Immature natural killer cell (primary cell): Measurements from ENCODE around the gene CACNA1I. TPM values are rescaled to one million over a fixed set of nuclear protein-coding genes. Genes with fewer than 3 reads are reported as not detected.
"Not testable (repeated sequence)": the region's sequence is repeated elsewhere in the genome, so short reads cannot be mapped to it uniquely, and the experiment has no call there.

ENCODE experiments used
- DNase-seq, 3 donors: peaks; one replicate each; pipeline ENCODE4 v3.0.0; 2022; ENCODE audit warnings: mixed read lengths in 1 of 3
- H3K27ac Mint-ChIP-seq, 6 donors: one replicate each; pipeline ENCODE4 v1.8.0; 2020; ENCODE audit warnings: mixed read lengths in 6 of 6, mild to moderate bottlenecking in 5 of 6, inconsistent platforms in 4 of 6, moderate library complexity in 3 of 6
- H3K27me3 Mint-ChIP-seq, 3 donors: one replicate each; pipeline ENCODE4 v1.8.0; 2020 to 2021; ENCODE audit warnings: low read depth in 3 of 3, mild to moderate bottlenecking in 3 of 3, mixed read lengths in 3 of 3, moderate library complexity in 3 of 3, inconsistent platforms in 1 of 3
- H3K36me3 Mint-ChIP-seq, 3 donors: one replicate each; pipeline ENCODE4 v1.8.0; 2020; ENCODE audit warnings: mixed read lengths in 3 of 3, inconsistent platforms in 2 of 3, mild to moderate bottlenecking in 2 of 3
- H3K4me1 Mint-ChIP-seq, 2 donors: one replicate each; pipeline ENCODE4 v1.8.0; 2020; ENCODE audit warnings: inconsistent platforms in 2 of 2, mild to moderate bottlenecking in 2 of 2, mixed read lengths in 2 of 2, moderate library complexity in 1 of 2
- H3K4me3 Mint-ChIP-seq, 5 donors: one replicate each; pipeline ENCODE4 v1.8.0; 2020; ENCODE audit warnings: mild to moderate bottlenecking in 5 of 5, mixed read lengths in 5 of 5, inconsistent platforms in 3 of 5, moderate library complexity in 3 of 5
- H3K9me3 Mint-ChIP-seq, 6 donors: one replicate each; pipeline ENCODE4 v1.8.0; 2020; ENCODE audit warnings: mild to moderate bottlenecking in 6 of 6, mixed read lengths in 6 of 6, inconsistent platforms in 4 of 6, moderate library complexity in 3 of 6
- polyA plus RNA-seq, 3 donors: library from polyadenylated mRNA; unstranded; fragments of 300-500 nt; fragmentation: Illumina TruSeq; gene quantifications; one replicate each; pipeline ENCODE4 v1.2.3, GENCODE V29; 2021

The CACNA1I gene
- polyA plus RNA-seq, 3 donors from 2014 or later, result not detected

DNA sequence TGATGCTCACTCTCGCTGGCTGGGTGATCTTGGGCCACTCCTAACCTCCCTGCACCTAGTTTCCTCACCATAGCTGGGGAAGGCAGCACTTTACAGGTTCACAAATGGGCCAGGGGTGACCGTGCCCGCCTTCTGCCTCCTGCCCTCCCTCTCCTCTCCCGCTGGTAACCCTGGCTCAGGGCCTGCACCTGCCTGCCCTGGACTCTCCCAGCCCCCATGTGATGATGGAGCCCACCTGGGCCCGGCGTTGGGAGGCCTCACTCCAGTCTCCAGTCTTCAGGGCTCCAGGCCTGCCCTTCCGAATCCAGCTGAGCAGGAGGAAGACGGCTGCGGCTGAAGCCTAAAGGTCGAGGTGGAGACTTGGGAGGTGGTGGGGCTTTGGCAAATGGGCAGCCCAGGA, 152.9 kb downstream of the CACNA1I start:
- no peak for DNase-seq
- H3K27me3 Mint-ChIP-seq, result peaks cover 0 to 10% (median 4%) of the 10 kb centered on the region in 3 donors
- no peak overlapping the region for H3K27ac Mint-ChIP-seq
- no peaks in the 10 kb centered on the region for H3K36me3 Mint-ChIP-seq
- no peaks in the 10 kb centered on the region for H3K9me3 Mint-ChIP-seq
- peaks cover 10 to 14% of the 10 kb centered on the region in 2 donors for H3K4me1 Mint-ChIP-seq
- no peak overlapping the region for H3K4me3 Mint-ChIP-seq

- Mint-ChIP-seq H3K36me3 (no peaks in the 10 kb centered on the region), H3K9me3 (no peaks in the 10 kb centered on the region), H3K4me3 (no peak overlapping the region), H3K27me3 (peaks cover 0 to 10% (median 6%) of the 10 kb centered on the region in 3 donors), H3K4me1 (peaks cover 10 to 13% of the 10 kb centered on the region in 2 donors), H3K27ac (no peak overlapping the region)
- DNase-seq, result no peak
These were observed 153.4 kb downstream of the CACNA1I start for GRCh38 chr22:39723899-39724351.

DNA sequence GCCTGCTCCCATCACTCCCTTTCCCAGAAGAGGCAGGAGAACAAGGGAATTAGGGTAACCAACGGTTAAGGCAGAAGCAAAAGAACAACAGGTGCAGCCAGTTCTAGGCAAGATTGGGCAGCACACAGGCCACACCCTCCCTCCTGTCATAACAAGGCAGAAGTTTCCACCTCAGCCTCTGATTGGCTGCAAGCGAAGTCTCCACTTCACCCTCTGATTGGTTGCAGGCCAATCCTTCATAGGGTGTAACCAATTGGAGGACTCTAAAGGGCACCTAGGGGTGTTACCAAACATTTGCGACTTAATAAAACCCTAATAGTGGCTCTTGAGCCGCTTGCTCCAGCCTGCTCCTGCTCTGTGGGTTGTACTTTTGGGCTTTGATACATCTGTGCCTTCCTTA, 153.8 kb downstream of the CACNA1I start:
- Mint-ChIP-seq H3K27me3 (peaks cover 0 to 10% (median 6%) of the 10 kb centered on the region in 3 donors), H3K9me3 (no peaks in the 10 kb centered on the region), H3K27ac (no peak overlapping the region), H3K36me3 (no peaks in the 10 kb centered on the region), H3K4me3 (no peak overlapping the region), H3K4me1 (peaks cover 6 to 9% of the 10 kb centered on the region in 2 donors)
- no peak for DNase-seq

GRCh38 chr22:39724857-39725256, 154.3 kb downstream of the CACNA1I start:
- no peak overlapping the region for H3K4me3 Mint-ChIP-seq
- no peak overlapping the region for H3K27ac Mint-ChIP-seq
- no peaks in the 10 kb centered on the region for H3K9me3 Mint-ChIP-seq
- H3K36me3 Mint-ChIP-seq, result no peaks in the 10 kb centered on the region
- no peak for DNase-seq
- H3K27me3 Mint-ChIP-seq, result peaks cover 0 to 10% (median 7%) of the 10 kb centered on the region in 3 donors
- peaks cover 1 to 4% of the 10 kb centered on the region in 2 donors for H3K4me1 Mint-ChIP-seq

GRCh38 chr22:39725351-39726035, 154.9 kb downstream of the CACNA1I start:
- H3K4me1 Mint-ChIP-seq, result no peaks in the 10 kb centered on the region
- H3K9me3 Mint-ChIP-seq, result no peaks in the 10 kb centered on the region
- no peak for DNase-seq
- no peak overlapping the region for H3K4me3 Mint-ChIP-seq
- no peak overlapping the region for H3K27ac Mint-ChIP-seq
- H3K36me3 Mint-ChIP-seq, result no peaks in the 10 kb centered on the region
- H3K27me3 Mint-ChIP-seq, result peaks cover 0 to 7% (median 4%) of the 10 kb centered on the region in 3 donors

GRCh38 chr22:39727541-39727940, 157.0 kb downstream of the CACNA1I start:
- Mint-ChIP-seq H3K4me3 (no peak overlapping the region), H3K27ac (no peak overlapping the region)

DNA sequence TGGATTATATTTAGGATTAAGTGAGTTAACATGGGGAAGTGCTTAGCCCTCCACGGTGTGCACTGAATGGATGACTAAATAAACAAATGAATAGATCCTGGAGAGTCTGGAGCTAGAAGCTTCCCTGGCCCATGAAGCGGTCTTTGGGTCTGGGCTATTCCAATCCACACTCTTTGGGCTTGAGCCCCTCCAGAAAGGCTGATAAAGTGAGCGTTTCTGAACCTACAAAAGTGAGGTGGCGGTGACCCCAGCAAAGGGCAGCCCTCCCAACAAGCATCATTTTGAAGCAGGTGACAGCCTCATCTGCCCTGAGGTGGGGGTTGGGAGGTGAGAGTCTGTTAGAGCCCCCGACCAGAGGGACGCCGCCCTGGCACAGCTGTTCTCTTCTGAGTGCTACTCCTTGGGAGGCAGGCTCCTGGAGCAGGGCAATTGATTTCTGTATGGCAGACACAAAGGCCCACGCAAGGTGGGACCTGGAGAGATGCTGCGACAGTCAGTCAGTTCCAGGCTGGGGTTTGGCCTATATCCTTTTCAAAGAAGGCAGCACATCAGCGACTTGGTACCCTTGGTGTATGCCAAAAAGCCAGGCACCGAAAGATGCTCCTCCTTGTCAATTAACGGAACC, 157.8 kb downstream of the CACNA1I start:
- H3K36me3 Mint-ChIP-seq, result no peaks in the 10 kb centered on the region
- H3K4me3 Mint-ChIP-seq, result no peak overlapping the region
- H3K9me3 Mint-ChIP-seq, result no peaks in the 10 kb centered on the region
- H3K4me1 Mint-ChIP-seq, result no peaks in the 10 kb centered on the region
- H3K27me3 Mint-ChIP-seq, result peaks cover 0 to 7% (median 4%) of the 10 kb centered on the region in 3 donors
- DNase-seq, result no peak
- no peak overlapping the region for H3K27ac Mint-ChIP-seq

More at GRCh38 chr22:39727541-39727940, 157.0 kb downstream of the CACNA1I start:
- DNase-seq, result no peak
- Mint-ChIP-seq H3K27me3 (peaks cover 0 to 7% (median 0%) of the 10 kb centered on the region in 3 donors), H3K4me1 (no peaks in the 10 kb centered on the region), H3K36me3 (no peaks in the 10 kb centered on the region), H3K9me3 (no peaks in the 10 kb centered on the region)

GRCh38 chr22:39729141-39729934, 158.8 kb downstream of the CACNA1I start:
- H3K4me3 Mint-ChIP-seq, result no peak overlapping the region
- H3K27me3 Mint-ChIP-seq, result peaks cover 0 to 7% (median 4%) of the 10 kb centered on the region in 3 donors
- no peaks in the 10 kb centered on the region for H3K9me3 Mint-ChIP-seq
- H3K4me1 Mint-ChIP-seq, result no peaks in the 10 kb centered on the region
- DNase-seq, result no peak
- H3K27ac Mint-ChIP-seq, result no peak overlapping the region
- H3K36me3 Mint-ChIP-seq, result no peaks in the 10 kb centered on the region

GRCh38 chr22:39731481-39731880, 160.9 kb downstream of the CACNA1I start:
- H3K4me3 Mint-ChIP-seq, result no peak overlapping the region

DNA sequence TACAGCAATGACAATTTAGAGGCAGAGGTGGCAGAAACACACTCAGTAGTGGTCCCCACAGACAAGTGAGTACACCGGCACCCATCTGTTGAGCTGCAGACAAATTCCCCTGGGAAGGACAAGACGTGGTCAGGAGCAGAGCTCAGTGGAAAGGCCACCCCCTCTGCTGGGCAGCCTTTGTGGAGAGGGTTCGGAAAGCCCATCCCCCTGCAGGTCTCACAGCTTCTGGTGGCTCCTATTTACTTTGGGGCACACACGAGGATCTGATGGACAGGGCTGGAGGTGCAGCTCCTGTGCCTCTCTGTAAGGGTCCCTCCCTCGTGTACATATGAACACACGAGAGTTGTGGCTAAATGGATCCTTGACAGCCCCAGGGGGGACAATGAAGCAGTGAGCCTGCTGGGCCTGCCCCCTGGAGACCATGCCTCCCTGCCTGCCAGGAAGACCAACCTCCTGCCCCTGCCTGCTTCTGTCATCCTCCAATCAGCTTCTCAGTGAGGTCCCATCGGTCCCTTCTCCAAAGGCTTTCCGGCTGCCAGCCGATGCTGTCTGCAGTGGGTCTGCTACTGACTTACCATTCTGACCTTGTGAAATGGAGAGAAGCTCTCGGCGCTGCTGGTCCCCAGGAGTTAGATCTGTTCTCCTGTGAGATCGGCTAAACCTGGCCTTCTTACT, 161.5 kb downstream of the CACNA1I start:
- Mint-ChIP-seq H3K4me1 (no peaks in the 10 kb centered on the region), H3K9me3 (no peaks in the 10 kb centered on the region), H3K36me3 (no peaks in the 10 kb centered on the region), H3K4me3 (no peak overlapping the region), H3K27me3 (peaks cover 5 to 6% (median 5%) of the 10 kb centered on the region in 3 donors), H3K27ac (no peak overlapping the region)
- DNase-seq, result no peak

More at GRCh38 chr22:39731481-39731880, 160.9 kb downstream of the CACNA1I start:
- Mint-ChIP-seq H3K4me1 (no peaks in the 10 kb centered on the region), H3K27me3 (peaks cover 5 to 9% (median 6%) of the 10 kb centered on the region in 3 donors), H3K36me3 (no peaks in the 10 kb centered on the region), H3K27ac (no peak overlapping the region), H3K9me3 (no peaks in the 10 kb centered on the region)
- no peak for DNase-seq

DNA sequence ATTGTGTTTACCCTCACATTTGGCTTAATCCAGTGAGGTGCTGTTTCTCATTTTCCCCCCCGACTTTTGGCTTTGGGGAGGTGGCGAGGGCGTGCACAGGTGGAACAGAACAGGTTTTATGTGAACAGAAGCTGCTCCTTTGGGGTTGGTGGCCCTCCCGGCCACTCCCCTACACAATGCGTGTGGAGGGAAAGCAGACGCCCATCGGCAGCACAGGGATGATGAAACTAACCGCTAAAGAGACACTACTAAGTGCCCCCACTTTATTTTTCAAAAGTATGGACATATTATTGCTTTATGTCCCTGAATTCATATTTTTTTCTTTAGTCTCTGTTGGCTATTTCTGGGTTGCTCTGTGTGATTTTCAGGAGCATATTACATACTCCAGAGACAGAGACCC, 162.1 kb downstream of the CACNA1I start:
- H3K4me1 Mint-ChIP-seq, result no peaks in the 10 kb centered on the region
- no peak overlapping the region for H3K27ac Mint-ChIP-seq
- H3K27me3 Mint-ChIP-seq, result peaks cover 5 to 6% (median 5%) of the 10 kb centered on the region in 3 donors
- DNase-seq, result no peak
- H3K36me3 Mint-ChIP-seq, result no peaks in the 10 kb centered on the region
- H3K9me3 Mint-ChIP-seq, result no peaks in the 10 kb centered on the region
- no peak overlapping the region for H3K4me3 Mint-ChIP-seq

- H3K9me3 Mint-ChIP-seq, result no peaks in the 10 kb centered on the region
- H3K4me3 Mint-ChIP-seq, result no peak overlapping the region
These were observed 162.6 kb downstream of the CACNA1I start for GRCh38 chr22:39733191-39733590.

DNA sequence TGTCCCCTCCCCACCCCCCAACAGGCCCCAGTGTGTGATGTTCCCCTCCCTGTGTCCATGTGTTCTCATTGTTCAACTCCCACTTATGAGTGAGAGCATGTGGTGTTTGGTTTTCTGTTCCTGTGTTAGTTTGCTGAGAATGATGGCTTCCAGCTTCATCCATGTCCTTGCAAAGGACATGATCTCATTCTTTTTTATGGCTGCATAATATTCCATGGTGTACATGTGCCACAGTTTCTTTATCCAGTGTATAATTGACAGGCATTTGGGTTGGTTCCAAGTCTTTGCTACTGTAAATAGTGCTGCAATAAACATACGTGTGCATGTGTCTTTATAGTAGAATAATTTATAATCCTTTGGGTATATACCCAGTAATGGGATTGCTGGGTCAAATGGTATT, 163.5 kb downstream of the CACNA1I start:
- not testable (repeated sequence) for H3K4me3 Mint-ChIP-seq, H3K27ac Mint-ChIP-seq, DNase-seq, H3K27me3 Mint-ChIP-seq, H3K9me3 Mint-ChIP-seq, H3K4me1 Mint-ChIP-seq, H3K36me3 Mint-ChIP-seq

More at GRCh38 chr22:39733191-39733590, 162.6 kb downstream of the CACNA1I start:
- peaks cover 5 to 6% (median 5%) of the 10 kb centered on the region in 3 donors for H3K27me3 Mint-ChIP-seq
- no peak for DNase-seq
- H3K4me1 Mint-ChIP-seq, result no peaks in the 10 kb centered on the region
- no peaks in the 10 kb centered on the region for H3K36me3 Mint-ChIP-seq
- H3K27ac Mint-ChIP-seq, result no peak overlapping the region
